ENCODE data around the gene METTL13. TPM values are rescaled to one million over a fixed set of nuclear protein-coding genes. Genes with fewer than 3 reads are reported as not detected.

METTL13 gene
- total RNA-seq, 1 experiment from 2014 or later = 64.5 TPM

GRCh38 chr1:171738911-171739310 is 42.5 kb upstream of the METTL13 start:
- peaks cover 0 to 9% (median 0%) of the 10 kb centered on the region in 3 experiments; a peak in 2 of 7 replicates for H3K36me3 Mint-ChIP-seq (ENCODE audit: insufficient read depth in 1 of 3, low read depth in 3 of 3)
- H4K8ac ChIP-seq (replicated peaks; ENCODE audit: insufficient read length, low read depth, low read length) = no peak overlapping the region
- no peak overlapping the region for H3K27ac ChIP-seq (ENCODE audit: insufficient read length, low read depth, low read length)
- no peak overlapping the region for H3T11ph ChIP-seq (ENCODE audit: low read length)
- H3K56ac ChIP-seq (ENCODE audit: insufficient read length, low read depth, low read length) = no peak overlapping the region
- H3K9me3 ChIP-seq (ENCODE audit: control insufficient read depth, low read depth, low read length) = no peaks in the 10 kb centered on the region
- no peak for DNase-seq
- H3K4me1 ChIP-seq (ENCODE audit: insufficient read depth, low read length) = no peaks in the 10 kb centered on the region
- no peaks in the 10 kb centered on the region for H3K9me3 Mint-ChIP-seq
- no peak overlapping the region for H3K4me3 Mint-ChIP-seq
- H2AFZ ChIP-seq (ENCODE audit: low read length) = no peak overlapping the region
- H3K23ac ChIP-seq (ENCODE audit: insufficient read length, low read depth, low read length) = no peak overlapping the region
- H2BK120ac ChIP-seq (ENCODE audit: low read depth, low read length, poor library complexity, severe bottlenecking) = no peak overlapping the region
- H2BK15ac ChIP-seq (ENCODE audit: low read depth, low read length) = no peak overlapping the region
- no peaks in the 10 kb centered on the region for H3K79me1 ChIP-seq (ENCODE audit: insufficient read depth, low read depth, low read length, poor library complexity, severe bottlenecking)
- no peak overlapping the region for H4K91ac ChIP-seq (ENCODE audit: insufficient read length, low read depth, low read length)
- H4K5ac ChIP-seq (ENCODE audit: insufficient read length, low read depth, low read length) = no peak overlapping the region
- no peak overlapping the region for H2BK5ac ChIP-seq (ENCODE audit: insufficient read length, low read length)
- no CpG with 5 or more reads among the region's 2 CpGs for WGBS (ENCODE audit: extremely low coverage, insufficient read length, low lambda C conversion rate)
- H3K27me3 ChIP-seq (ENCODE audit: insufficient read depth, low read length) = no peaks in the 10 kb centered on the region
- no peak overlapping the region for H3K14ac ChIP-seq (ENCODE audit: insufficient read depth, low read length)
- H3K23me2 ChIP-seq (ENCODE audit: insufficient read length, low read depth, low read length, poor library complexity, severe bottlenecking) = peaks cover 11% of the 10 kb centered on the region
- H2BK12ac ChIP-seq (ENCODE audit: insufficient read length, low read depth, low read length) = no peak overlapping the region
- peaks cover 23 to 29% of the 10 kb centered on the region in 2 experiments for H3K4me1 Mint-ChIP-seq
- H3K27me3 Mint-ChIP-seq (ENCODE audit: low read depth) = no peaks in the 10 kb centered on the region
- no peak for TF ChIP-seq CTCF (conservative IDR thresholded peaks at IDR 0.05)
- H4K20me1 ChIP-seq (ENCODE audit: control insufficient read depth, insufficient read depth, insufficient read length) = no peaks in the 10 kb centered on the region
- no peak overlapping the region for H3K18ac ChIP-seq (ENCODE audit: insufficient read length, low read depth, low read length)
- H3K79me2 ChIP-seq (ENCODE audit: insufficient read depth, low read length) = no peaks in the 10 kb centered on the region
- no peak overlapping the region for H2AK5ac ChIP-seq (ENCODE audit: insufficient read length, low read length)
- no peak overlapping the region for H3K27ac Mint-ChIP-seq
- no peak overlapping the region for H2BK20ac ChIP-seq (ENCODE audit: low read depth, low read length, poor library complexity, severe bottlenecking)
- no peak overlapping the region for H3K9ac ChIP-seq (ENCODE audit: extremely low read depth, insufficient read length, low read length)
- no peak overlapping the region for H3K4ac ChIP-seq (ENCODE audit: low read depth, low read length)
- H3K4me2 ChIP-seq (ENCODE audit: insufficient read depth, insufficient read length, low read length) = no peak overlapping the region
